OCI-LY1 (cell line): ENCODE data around the gene AP4E1.
"Not testable (repeated sequence)": the region's sequence is repeated elsewhere in the genome, so short reads cannot be mapped to it uniquely, and the experiment has no call there.

Experiments used
- H2AFZ ChIP-seq: fragments of 200-600 bp; sonication (generic), shearing (Covaris generic); 2 replicates; pipeline ENCODE4 v1.6.0; 2014; ENCODE audit warnings: antibody characterized with exemption, mild to moderate bottlenecking, low read length
- H3F3A ChIP-seq: fragments of 200-600 bp; sonication (generic), shearing (Covaris generic); 2 replicates; pipeline ENCODE4 v1.6.0; 2014; ENCODE audit warnings: mild to moderate bottlenecking, antibody characterized with exemption, low read length, moderate library complexity; ENCODE audit not compliant: insufficient read depth
- H3K27ac ChIP-seq: fragments of 200-600 bp; sonication (generic); 2 replicates; pipeline ENCODE4 v1.5.1; 2014; ENCODE audit warnings: low read length, mixed run types, mild to moderate bottlenecking, low read depth; ENCODE audit not compliant: poor library complexity, severe bottlenecking
- H3K27me3 ChIP-seq: fragments of 200-600 bp; sonication (generic); 2 replicates; pipeline ENCODE4 v1.6.0; 2014; ENCODE audit warnings: antibody characterized with exemption, mild to moderate bottlenecking, low read length, moderate library complexity; ENCODE audit not compliant: insufficient read depth
- H3K36me3 ChIP-seq: fragments of 200-600 bp; sonication (generic); 2 replicates; pipeline ENCODE4 v1.6.1; 2014; ENCODE audit warnings: mild to moderate bottlenecking, antibody characterized with exemption, low read length, moderate library complexity, mixed read lengths; ENCODE audit not compliant: insufficient read depth
- H3K4me1 ChIP-seq: fragments of 200-600 bp; sonication (generic); 2 replicates; pipeline ENCODE4 v1.5.1; 2014; ENCODE audit warnings: mild to moderate bottlenecking, low read length, moderate library complexity; ENCODE audit not compliant: insufficient read depth, severe bottlenecking
- H3K4me2 ChIP-seq: fragments of 200-600 bp; sonication (generic), shearing (Covaris generic); 2 replicates; pipeline ENCODE4 v1.6.1; 2014; ENCODE audit warnings: low read length
- H3K4me3 ChIP-seq: fragments of 200-600 bp; sonication (generic); 2 replicates; pipeline ENCODE4 v1.5.1; 2014; ENCODE audit warnings: low read length, low read depth, mild to moderate bottlenecking, mixed read lengths; ENCODE audit not compliant: poor library complexity, severe bottlenecking
- H3K79me2 ChIP-seq: fragments of 200-600 bp; shearing (Covaris generic); 2 replicates; pipeline ENCODE4 v1.6.1; 2016; ENCODE audit warnings: mixed run types, low read length, mixed read lengths; ENCODE audit not compliant: insufficient read depth
- H3K9ac ChIP-seq: fragments of 200-600 bp; sonication (generic), shearing (Covaris generic); 2 replicates; pipeline ENCODE4 v1.6.1; 2014; ENCODE audit warnings: mild to moderate bottlenecking, low read length, mixed read lengths
- H3K9me2 ChIP-seq: fragments of 200-600 bp; sonication (generic), shearing (Covaris generic); 2 replicates; pipeline ENCODE4 v1.6.1; 2014; ENCODE audit warnings: low read depth, mild to moderate bottlenecking, low read length, mixed read lengths
- H3K9me3 ChIP-seq: fragments of 200-600 bp; shearing (Covaris generic); 2 replicates; pipeline ENCODE4 v1.6.1; 2014; ENCODE audit warnings: low read length, mixed read lengths
- H4K20me1 ChIP-seq: fragments of 200-600 bp; sonication (generic), shearing (Covaris generic); 2 replicates; pipeline ENCODE4 v1.6.0; 2016; ENCODE audit warnings: mild to moderate bottlenecking, low read length; ENCODE audit not compliant: insufficient read depth
- EZH2 ChIP-seq: fragments of 200-600 bp; sonication (generic), shearing (Covaris generic); IDR thresholded peaks from 2 replicates; pipeline ENCODE4 v1.8.0; 2017; ENCODE audit warnings: borderline replicate concordance, mixed run types, mild to moderate bottlenecking, antibody characterized with exemption, low read length, moderate library complexity, mixed read lengths
- TF ChIP-seq, protein P1 (sequence below): fragments of 200-600 bp; sonication (generic), shearing (Covaris generic); IDR thresholded peaks from 2 replicates; pipeline ENCODE4 v1.5.1; 2017; ENCODE audit warnings: mild to moderate bottlenecking, antibody characterized with exemption, low read length, moderate library complexity, mixed read lengths

The AP4E1 gene

DNA sequence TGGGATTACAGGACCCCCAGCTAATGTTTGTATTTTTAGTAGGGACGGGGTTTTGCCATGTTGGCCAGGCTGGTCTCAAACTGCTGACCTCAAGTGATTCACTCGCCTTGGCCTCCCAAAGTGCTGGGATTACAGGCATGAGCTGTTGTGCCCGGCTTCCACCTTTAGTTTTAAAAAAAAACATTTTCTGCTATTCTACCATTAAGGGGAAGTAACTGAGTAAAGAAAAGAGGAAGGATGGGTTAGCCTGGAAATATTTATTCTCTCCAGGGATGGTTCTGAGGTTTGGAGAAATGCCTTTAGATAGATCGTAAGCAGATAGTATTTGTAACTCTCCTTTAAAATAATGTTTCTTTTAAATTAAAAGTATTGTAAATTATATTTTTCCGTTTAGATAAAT lies 3.1 kb downstream of the AP4E1 start:
- Histone ChIP-seq H3F3A (no peaks in the 10 kb centered on the region), H3K4me2 (no peak overlapping the region), H3K4me3 (no peak overlapping the region), H3K36me3 (peaks cover 32% of the 10 kb centered on the region; the same call in 1 of the 2 replicates), H3K9me2 (no peaks in the 10 kb centered on the region), H3K9ac (no peak overlapping the region), H3K79me2 (peaks cover 8% of the 10 kb centered on the region; the same call in 1 of the 2 replicates), H4K20me1 (no peaks in the 10 kb centered on the region), H3K9me3 (no peaks in the 10 kb centered on the region), H2AFZ (no peak overlapping the region), H3K27ac (no peak overlapping the region), H3K4me1 (peaks cover 31% of the 10 kb centered on the region), H3K27me3 (no peaks in the 10 kb centered on the region)
- no peak for TF ChIP-seq EZH2
- TF ChIP-seq, protein P1, sequence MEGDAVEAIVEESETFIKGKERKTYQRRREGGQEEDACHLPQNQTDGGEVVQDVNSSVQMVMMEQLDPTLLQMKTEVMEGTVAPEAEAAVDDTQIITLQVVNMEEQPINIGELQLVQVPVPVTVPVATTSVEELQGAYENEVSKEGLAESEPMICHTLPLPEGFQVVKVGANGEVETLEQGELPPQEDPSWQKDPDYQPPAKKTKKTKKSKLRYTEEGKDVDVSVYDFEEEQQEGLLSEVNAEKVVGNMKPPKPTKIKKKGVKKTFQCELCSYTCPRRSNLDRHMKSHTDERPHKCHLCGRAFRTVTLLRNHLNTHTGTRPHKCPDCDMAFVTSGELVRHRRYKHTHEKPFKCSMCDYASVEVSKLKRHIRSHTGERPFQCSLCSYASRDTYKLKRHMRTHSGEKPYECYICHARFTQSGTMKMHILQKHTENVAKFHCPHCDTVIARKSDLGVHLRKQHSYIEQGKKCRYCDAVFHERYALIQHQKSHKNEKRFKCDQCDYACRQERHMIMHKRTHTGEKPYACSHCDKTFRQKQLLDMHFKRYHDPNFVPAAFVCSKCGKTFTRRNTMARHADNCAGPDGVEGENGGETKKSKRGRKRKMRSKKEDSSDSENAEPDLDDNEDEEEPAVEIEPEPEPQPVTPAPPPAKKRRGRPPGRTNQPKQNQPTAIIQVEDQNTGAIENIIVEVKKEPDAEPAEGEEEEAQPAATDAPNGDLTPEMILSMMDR = no peak

DNA sequence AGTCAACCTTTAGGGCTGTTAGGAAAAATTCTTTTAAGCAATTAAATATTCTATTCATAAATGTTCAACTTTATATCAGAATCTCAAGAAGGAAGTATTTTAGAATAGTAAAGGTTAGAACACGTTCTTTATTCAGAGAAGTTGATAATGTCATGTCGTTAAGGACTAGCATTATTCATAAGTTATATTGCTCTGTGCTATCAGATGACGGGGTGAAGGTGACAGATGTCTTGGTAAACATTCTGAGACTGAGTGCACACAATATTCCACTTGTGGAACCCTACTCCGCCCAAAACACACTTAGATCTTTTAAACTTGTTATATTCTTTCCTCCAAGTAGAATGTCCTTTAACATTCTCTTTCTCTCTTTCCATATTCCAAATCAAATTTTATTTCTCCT lies 7.9 kb downstream of the AP4E1 start:
- H3K27ac ChIP-seq = no peak overlapping the region

DNA sequence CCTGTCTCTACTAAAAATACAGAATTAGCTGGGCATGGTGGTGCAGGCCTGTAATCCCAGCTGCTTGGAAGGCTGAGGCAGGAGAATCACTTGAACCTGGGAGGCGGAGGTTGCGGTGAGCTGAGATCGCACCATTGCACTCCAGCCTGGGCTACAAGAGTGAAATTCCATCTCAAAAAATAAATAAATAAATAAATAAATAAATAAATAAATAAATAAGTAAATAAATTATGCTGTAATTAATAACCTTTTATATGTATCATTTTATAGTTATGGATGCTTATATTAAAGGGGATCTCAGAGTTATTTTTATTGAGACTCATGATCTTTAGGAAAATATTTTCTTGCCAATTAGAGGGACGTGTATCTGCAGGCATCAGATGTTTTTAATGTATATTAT lies 10.9 kb downstream of the AP4E1 start:
- not testable (repeated sequence) for H4K20me1 ChIP-seq, H3K9me3 ChIP-seq, H3K4me2 ChIP-seq, H3K27ac ChIP-seq, H3K4me3 ChIP-seq, H3K9me2 ChIP-seq, H3K4me1 ChIP-seq, H3K27me3 ChIP-seq, H3K79me2 ChIP-seq, H2AFZ ChIP-seq, H3F3A ChIP-seq, H3K9ac ChIP-seq
- H3K36me3 ChIP-seq = peaks cover 54% of the 10 kb centered on the region

More for the DNA sequence above, 7.9 kb downstream of the AP4E1 start:
- TF ChIP-seq, protein P1 = no peak
- TF ChIP-seq EZH2 = no peak
- H3K4me1 ChIP-seq = peaks cover 3% of the 10 kb centered on the region
- H3K9me2 ChIP-seq = no peaks in the 10 kb centered on the region
- no peaks in the 10 kb centered on the region for H4K20me1 ChIP-seq
- H3K9ac ChIP-seq = no peak overlapping the region
- no peaks in the 10 kb centered on the region for H3F3A ChIP-seq
- no peak overlapping the region for H2AFZ ChIP-seq
- H3K27me3 ChIP-seq = no peaks in the 10 kb centered on the region
- no peak overlapping the region for H3K4me2 ChIP-seq
- peaks cover 64% of the 10 kb centered on the region for H3K36me3 ChIP-seq
- H3K79me2 ChIP-seq = no peaks in the 10 kb centered on the region
- no peaks in the 10 kb centered on the region for H3K9me3 ChIP-seq
- H3K4me3 ChIP-seq = no peak overlapping the region

DNA sequence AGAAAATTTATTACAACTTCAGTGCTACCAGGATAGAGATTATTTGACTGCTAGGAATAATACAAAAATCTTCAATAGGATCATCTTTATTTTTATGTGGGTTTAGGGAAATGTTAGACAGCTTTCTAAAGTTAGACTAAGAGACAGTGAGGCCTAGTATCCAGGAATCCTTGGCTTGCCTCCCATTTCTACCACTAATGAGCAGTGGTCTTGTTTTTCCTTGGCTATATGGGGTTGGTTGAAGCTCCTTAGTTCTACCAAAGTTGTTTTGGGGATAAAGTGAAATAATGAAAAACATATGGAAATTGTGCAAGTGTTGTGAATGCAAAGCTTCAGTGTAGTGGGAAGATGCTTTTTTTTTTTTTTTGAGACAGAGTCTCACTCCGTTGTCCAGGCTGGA lies 16.8 kb downstream of the AP4E1 start:
- Histone ChIP-seq H3K4me3 (no peak overlapping the region), H3F3A (no peaks in the 10 kb centered on the region), H3K9me3 (no peaks in the 10 kb centered on the region), H3K9ac (no peak overlapping the region), H2AFZ (no peak overlapping the region), H3K27me3 (no peaks in the 10 kb centered on the region), H3K4me1 (no peaks in the 10 kb centered on the region), H3K79me2 (no peaks in the 10 kb centered on the region), H3K4me2 (no peak overlapping the region), H3K27ac (no peak overlapping the region), H4K20me1 (no peaks in the 10 kb centered on the region), H3K36me3 (peaks cover 51% of the 10 kb centered on the region), H3K9me2 (no peaks in the 10 kb centered on the region)
- TF ChIP-seq, protein P1 = no peak
- no peak for TF ChIP-seq EZH2
